Stimulated activated CD4-positive, alpha-beta T cell treated with anti-CD3 and anti-CD28 coated beads, Interleukin-2, amount 100 ng/mL, for 48 hours (primary cell): ENCODE data around the gene PTPRQ.

ENCODE experiments used
- DNase-seq, 2 donors: peaks; one replicate each; pipeline ENCODE4 v3.0.0-alpha.2; 2020

PTPRQ gene

DNA sequence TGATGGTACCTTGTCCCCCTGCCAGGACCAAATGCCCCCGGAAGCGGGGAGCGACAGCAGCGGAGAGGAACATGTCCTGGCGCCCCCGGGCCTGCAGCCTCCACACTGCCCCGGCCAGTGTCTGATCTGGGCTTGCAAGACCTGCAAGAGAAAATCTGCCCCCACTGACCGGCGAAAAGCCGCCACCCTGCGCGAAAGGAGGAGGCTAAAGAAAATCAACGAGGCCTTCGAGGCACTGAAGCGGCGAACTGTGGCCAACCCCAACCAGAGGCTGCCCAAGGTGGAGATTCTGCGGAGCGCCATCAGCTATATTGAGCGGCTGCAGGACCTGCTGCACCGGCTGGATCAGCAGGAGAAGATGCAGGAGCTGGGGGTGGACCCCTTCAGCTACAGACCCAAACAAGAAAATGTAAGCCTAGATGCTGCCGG lies 263.8 kb downstream of the PTPRQ start:
- DNase-seq, result no peak

DNA sequence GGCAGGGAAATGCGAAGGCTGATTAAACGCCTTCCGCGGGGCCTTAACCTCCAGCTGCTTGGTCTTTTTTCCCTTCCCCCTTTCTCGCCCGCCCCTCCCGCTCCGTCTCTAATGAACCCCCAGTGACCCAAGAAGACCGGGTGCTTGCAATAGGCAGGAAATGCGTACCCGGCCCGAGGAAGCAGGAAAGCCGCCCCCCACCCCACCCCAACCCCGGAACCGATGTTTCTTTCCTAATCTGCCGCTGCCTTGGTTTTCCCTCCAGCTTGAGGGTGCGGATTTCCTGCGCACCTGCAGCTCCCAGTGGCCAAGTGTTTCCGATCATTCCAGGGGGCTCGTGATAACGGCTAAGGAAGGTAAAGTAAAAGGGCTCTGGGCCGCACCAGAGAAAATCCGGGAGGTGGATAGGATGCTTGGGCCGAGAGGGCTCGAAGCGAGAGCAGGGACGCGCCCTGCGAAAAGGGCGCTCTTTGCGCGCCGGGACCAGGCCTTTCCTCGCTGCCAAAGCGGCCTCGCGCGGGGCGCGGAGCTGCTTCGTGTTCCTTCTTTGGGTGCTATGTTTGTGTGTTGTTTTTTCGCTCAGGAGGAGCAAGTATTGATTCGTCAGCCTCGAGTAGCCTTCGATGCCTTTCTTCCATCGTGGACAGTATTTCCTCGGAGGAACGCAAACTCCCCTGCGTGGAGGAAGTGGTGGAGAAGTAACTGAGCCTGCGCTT lies 264.4 kb downstream of the PTPRQ start:
- DNase-seq, result no peak

DNA sequence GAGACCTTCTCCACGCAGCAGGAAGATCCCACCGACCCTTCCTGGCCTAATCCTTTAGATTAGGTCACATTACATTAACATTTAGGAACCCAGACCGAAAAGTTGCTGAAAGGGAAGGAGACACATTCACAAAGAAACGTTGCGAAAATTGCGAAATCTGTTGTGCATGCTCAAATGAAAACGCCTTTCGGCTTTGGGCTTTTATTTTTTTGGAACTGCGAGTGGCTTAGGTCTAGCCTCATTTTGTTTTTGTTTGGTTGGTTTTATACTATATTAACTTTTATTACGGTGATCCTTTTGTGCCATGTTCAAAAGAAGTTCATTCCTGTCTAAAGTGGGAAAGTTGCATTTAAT lies 264.9 kb downstream of the PTPRQ start:
- DNase-seq, result no peak

- DNase-seq, result no peak
These were observed 266.0 kb downstream of the PTPRQ start for GRCh38 chr12:80709811-80710726.

DNA sequence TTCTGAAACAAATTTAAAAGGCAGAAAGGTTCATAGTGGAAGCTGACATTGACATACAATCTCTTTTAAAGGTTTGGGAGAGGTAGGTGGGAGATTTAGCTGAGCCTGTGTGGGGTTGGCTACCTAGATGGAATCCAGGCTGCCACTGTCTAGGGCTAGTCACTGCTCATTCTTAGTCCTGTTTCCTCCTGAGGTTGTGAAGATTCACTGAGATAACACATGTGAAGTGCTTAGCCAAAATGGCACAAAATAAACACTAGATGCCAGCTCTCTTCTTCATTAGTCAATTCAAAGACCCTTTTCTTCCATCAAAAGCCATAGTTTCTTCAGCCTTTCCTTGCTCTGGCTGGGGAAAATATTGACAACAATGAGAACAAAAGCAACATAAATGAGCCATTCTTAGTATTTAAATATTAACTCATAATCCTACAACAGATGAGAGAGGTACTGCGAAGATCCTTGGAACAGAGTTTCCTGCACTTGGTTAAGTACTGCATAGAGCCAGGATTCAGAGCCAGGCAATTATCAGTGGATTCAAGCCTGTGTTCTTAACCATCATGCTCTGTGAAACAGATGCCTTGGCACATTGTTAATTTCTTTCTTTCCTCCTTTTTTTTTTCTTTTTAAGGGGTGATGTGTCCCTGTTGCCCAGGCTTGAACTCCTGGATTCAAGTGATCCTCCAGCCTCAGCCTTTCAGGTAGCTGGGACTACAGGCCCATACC lies 266.9 kb downstream of the PTPRQ start:
- no peak for DNase-seq

DNA sequence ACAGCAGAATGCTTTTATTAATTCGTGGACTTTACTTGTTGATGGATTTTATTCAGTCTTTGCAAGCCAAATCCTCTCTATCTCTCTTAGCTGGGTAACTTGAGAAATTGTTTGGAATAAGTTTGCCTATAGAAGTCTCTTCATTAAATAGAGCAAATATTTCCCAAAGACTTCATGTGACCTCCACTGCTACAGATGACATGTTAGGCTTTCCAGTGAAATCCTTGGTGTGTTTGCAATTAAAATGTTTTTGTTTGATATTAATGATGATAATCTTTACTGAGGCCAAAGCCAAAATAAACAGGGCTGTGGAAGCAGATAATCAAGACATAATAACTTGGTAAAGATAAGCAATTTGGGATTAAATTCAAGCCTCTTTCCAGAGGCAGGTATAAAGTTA lies 267.8 kb downstream of the PTPRQ start:
- DNase-seq, result no peak

- DNase-seq, result no peak
These were observed 268.8 kb downstream of the PTPRQ start for GRCh38 chr12:80712866-80713265.

DNA sequence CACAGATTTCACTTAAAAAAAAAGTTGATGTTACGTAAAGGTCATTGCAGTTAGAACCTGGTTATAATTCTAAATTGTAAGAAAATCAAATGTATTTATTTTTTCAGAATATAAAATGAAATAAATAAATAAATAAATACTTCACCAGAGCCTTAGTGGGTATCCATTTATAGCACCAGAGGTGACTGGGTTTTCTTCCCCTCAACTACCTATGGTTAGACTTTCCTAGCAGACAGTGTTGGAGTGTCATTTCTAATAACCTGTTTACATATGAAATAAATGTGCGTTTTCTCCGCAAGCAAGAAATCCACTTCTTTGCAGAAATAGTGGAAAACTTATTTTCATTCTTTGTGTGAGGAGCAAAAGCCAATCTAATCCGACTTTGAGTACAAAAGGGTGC lies 269.4 kb downstream of the PTPRQ start:
- DNase-seq, result no peak

GRCh38 chr12:80714055-80714454 lies 270.0 kb downstream of the PTPRQ start:
- DNase-seq, result no peak

DNA sequence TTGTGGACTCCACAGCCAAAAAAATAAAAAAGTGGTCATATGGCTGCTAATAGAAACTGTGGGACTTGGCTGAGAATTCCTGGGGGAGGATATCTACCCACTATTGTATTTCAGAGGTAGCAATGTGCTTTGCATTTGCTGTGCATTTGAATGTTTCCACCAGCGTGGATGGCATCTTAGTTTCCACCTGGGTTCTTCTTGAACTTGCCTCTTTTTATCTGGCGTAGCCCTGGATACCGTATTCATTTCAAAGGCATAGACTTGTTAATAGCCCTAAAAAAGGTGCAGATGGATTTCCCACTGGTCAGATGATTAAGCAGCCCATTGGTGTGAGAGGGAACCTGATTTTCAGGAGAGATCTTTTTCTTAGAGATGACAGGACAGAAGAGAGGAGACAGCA lies 270.8 kb downstream of the PTPRQ start:
- no peak for DNase-seq

DNA sequence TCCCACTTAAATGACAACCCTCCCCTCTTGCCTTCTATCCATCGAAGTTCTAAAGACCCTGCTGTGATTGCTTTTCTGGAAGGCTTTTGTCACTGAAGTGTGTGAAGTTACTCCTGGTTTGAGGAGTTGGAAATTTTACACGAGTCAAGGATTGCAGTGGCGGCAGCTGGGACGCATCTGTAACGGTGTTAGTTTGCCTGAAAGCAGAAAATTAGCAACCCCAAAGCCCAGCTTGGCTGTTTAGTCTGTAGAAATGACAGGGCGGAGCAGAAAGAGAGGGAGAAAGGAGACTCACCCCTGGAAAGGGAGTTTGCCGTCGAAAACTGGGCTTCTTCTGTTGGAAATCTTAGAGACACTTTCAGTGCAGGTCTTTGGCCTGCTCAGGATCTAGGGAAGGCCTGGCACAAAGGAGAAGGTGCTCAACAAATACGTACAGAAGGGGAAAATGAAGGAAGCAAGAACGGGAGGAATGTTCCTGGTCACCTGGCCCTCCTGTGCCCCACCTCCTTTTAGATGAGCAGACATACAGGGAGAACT lies 271.7 kb downstream of the PTPRQ start:
- DNase-seq, result no peak

DNA sequence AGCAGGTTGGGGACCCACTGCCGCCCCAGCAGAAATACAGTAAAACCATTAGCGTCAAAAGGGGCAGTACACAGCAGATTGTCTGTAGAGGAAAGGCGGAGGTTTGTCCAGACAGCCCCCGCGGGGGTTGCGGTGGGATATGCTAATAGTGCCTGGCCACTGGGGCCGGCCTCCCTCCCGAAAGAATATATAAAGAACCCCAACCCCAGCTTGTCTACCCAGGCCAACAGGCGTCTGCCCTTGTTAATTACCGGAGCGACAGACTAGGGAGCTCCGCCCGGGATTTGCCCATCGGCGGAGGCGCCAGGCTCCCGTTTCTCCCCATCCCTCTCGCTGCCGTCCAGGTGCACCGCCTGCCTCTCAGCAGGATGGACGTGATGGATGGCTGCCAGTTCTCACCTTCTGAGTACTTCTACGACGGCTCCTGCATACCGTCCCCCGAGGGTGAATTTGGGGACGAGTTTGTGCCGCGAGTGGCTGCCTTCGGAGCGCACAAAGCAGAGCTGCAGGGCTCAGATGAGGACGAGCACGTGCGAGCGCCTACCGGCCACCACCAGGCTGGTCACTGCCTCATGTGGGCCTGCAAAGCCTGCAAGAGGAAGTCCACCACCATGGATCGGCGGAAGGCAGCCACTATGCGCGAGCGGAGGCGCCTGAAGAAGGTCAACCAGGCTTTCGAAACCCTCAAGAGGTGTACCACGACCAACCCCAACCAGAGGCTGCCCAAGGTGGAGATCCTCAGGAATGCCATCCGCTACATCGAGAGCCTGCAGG lies 272.8 kb downstream of the PTPRQ start, which contains the start of gene MYF5:
TSS of gene MYF5 (plus strand) at position 217 of the 774 bp plus-strand sequence. CDS start at position 369, 152 bp downstream.
- DNase-seq, result no peak

GRCh38 chr12:80717856-80718255 lies 273.8 kb downstream of the PTPRQ start:
- DNase-seq, result no peak

DNA sequence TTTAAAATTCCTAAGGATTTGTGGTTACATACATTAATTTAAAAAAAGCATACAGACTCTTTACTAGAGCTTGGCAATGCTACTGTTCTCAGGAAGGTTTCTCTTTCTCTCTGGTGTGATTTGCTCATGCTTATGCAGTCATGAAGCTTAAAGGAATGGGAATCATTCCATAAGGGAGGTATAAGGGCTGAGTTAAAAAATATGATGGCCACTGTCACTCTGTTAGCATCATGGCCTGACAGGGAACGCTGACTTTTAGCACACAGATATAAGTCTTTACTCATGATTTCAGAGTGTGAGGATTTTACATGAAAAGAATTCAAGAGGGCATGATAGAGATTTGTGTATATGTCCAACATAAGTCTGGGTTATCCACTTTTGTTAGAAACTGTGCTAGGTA lies 276.5 kb downstream of the PTPRQ start:
- no peak for DNase-seq

DNA sequence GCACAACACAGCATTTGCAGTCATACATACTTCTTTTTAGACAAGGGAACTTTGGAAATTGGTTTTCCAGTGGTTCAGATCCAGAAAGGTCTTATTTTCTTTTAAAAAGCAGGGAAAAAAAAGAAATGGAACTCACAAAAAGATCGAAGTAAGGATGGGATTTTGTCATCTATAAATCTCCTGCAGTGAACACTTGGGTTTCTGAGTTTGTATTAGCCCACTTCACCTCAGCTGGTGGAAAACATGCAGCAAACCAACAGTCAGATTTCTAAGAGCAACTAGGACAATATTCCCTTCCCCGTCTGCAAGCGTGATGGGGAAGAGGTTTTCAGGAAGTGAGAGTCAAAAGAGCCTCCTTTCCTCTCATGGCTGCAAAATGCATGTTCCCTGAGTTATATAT lies 277.3 kb downstream of the PTPRQ start:
- no peak for DNase-seq
